DMS153 (cell line): ENCODE measurements around the gene LRCH1.
A peak's percentile ranks its signal among the peaks of the same experiment; 100 is the strongest.

Experiments used
- DNase-seq: peaks from one replicate; lab custom pipeline; 2025; lab: John Stamatoyannopoulos, UW

The LRCH1 gene

GRCh38 chr13:46665633-46666482 lies 112.9 kb downstream of the LRCH1 start:
- DNase-seq, result peak; percentile 28

GRCh38 chr13:46666727-46667456 lies 113.9 kb downstream of the LRCH1 start:
- no peak for DNase-seq

GRCh38 chr13:46667687-46668281 lies 114.8 kb downstream of the LRCH1 start:
- DNase-seq, result no peak

GRCh38 chr13:46668302-46668720 lies 115.3 kb downstream of the LRCH1 start:
- DNase-seq, result no peak

- DNase-seq, result no peak
These were observed 116.1 kb downstream of the LRCH1 start for GRCh38 chr13:46668931-46669525.

GRCh38 chr13:46672338-46673090 lies 119.5 kb downstream of the LRCH1 start:
- no peak for DNase-seq

GRCh38 chr13:46675016-46675415 lies 122.0 kb downstream of the LRCH1 start:
- peak; percentile 93 for DNase-seq

- DNase-seq, result no peak
These were observed 123.4 kb downstream of the LRCH1 start for GRCh38 chr13:46676378-46676725.

GRCh38 chr13:46679369-46680120 lies 126.6 kb downstream of the LRCH1 start:
- no peak for DNase-seq

- no peak for DNase-seq
These were observed 129.0 kb downstream of the LRCH1 start for GRCh38 chr13:46682015-46682414.

GRCh38 chr13:46682707-46683106 lies 129.7 kb downstream of the LRCH1 start:
- DNase-seq, result no peak

- no peak for DNase-seq
These were observed 130.8 kb downstream of the LRCH1 start for GRCh38 chr13:46683676-46684260.

- no peak for DNase-seq
These were observed 131.5 kb downstream of the LRCH1 start for GRCh38 chr13:46684287-46685001.

GRCh38 chr13:46685006-46685730 lies 132.2 kb downstream of the LRCH1 start:
- no peak for DNase-seq

GRCh38 chr13:46686171-46686570 lies 133.2 kb downstream of the LRCH1 start:
- no peak for DNase-seq

GRCh38 chr13:46687810-46688209 lies 134.8 kb downstream of the LRCH1 start:
- peak; percentile 56 for DNase-seq

- no peak for DNase-seq
These were observed 135.3 kb downstream of the LRCH1 start for GRCh38 chr13:46688306-46688705.

GRCh38 chr13:46698014-46698413 lies 145.0 kb downstream of the LRCH1 start:
- DNase-seq, result no peak

- DNase-seq, result peak; percentile 67
These were observed 146.0 kb downstream of the LRCH1 start for GRCh38 chr13:46698910-46699460.
